ENCODE results near the gene DNAH8.

DNA sequence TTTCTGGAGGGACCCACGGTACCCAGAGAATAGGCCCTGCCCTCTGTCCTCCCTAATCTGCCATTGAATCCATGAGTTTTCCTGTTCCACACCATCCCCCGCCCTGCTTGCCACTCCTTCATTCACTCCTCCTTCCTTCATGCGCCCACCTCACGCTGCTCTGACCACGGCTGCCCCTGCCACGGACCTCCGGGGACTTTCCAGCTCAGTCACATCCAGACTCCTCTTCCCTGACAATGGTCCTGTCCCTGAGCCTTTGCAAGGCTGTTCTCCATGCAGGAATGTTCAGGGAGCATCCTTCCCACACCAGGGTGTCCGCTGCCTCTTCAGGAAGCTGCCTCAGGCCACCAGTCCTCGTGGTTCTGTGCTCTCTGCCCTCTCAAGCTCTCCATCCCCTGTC, 359.4 kb downstream of the DNAH8 start:
- TF ChIP-seq, protein P1, sequence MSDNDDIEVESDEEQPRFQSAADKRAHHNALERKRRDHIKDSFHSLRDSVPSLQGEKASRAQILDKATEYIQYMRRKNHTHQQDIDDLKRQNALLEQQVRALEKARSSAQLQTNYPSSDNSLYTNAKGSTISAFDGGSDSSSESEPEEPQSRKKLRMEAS (IDR thresholded peaks at IDR 0.05) = no peak
- TF ChIP-seq, protein P2, sequence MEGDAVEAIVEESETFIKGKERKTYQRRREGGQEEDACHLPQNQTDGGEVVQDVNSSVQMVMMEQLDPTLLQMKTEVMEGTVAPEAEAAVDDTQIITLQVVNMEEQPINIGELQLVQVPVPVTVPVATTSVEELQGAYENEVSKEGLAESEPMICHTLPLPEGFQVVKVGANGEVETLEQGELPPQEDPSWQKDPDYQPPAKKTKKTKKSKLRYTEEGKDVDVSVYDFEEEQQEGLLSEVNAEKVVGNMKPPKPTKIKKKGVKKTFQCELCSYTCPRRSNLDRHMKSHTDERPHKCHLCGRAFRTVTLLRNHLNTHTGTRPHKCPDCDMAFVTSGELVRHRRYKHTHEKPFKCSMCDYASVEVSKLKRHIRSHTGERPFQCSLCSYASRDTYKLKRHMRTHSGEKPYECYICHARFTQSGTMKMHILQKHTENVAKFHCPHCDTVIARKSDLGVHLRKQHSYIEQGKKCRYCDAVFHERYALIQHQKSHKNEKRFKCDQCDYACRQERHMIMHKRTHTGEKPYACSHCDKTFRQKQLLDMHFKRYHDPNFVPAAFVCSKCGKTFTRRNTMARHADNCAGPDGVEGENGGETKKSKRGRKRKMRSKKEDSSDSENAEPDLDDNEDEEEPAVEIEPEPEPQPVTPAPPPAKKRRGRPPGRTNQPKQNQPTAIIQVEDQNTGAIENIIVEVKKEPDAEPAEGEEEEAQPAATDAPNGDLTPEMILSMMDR (IDR thresholded peaks at IDR 0.05 in 2 of 3, conservative IDR thresholded peaks at IDR 0.05 in 1 of 3; ENCODE audit: borderline replicate concordance in 1 of 3, insufficient read depth in 1 of 3, low read depth in 2 of 3, low read length in 2 of 3) = no peak
- TF ChIP-seq POLR2AphosphoS5 (IDR thresholded peaks at IDR 0.05; ENCODE audit: low read depth, low read length) = no peak
- TF ChIP-seq CBX3 (IDR thresholded peaks at IDR 0.05; ENCODE audit: low read depth) = no peak
- TF ChIP-seq TCF7L2 (IDR thresholded peaks at IDR 0.05; ENCODE audit: borderline replicate concordance, extremely low read depth, insufficient read depth, insufficient read length) = no peak
- TF ChIP-seq, protein P3, sequence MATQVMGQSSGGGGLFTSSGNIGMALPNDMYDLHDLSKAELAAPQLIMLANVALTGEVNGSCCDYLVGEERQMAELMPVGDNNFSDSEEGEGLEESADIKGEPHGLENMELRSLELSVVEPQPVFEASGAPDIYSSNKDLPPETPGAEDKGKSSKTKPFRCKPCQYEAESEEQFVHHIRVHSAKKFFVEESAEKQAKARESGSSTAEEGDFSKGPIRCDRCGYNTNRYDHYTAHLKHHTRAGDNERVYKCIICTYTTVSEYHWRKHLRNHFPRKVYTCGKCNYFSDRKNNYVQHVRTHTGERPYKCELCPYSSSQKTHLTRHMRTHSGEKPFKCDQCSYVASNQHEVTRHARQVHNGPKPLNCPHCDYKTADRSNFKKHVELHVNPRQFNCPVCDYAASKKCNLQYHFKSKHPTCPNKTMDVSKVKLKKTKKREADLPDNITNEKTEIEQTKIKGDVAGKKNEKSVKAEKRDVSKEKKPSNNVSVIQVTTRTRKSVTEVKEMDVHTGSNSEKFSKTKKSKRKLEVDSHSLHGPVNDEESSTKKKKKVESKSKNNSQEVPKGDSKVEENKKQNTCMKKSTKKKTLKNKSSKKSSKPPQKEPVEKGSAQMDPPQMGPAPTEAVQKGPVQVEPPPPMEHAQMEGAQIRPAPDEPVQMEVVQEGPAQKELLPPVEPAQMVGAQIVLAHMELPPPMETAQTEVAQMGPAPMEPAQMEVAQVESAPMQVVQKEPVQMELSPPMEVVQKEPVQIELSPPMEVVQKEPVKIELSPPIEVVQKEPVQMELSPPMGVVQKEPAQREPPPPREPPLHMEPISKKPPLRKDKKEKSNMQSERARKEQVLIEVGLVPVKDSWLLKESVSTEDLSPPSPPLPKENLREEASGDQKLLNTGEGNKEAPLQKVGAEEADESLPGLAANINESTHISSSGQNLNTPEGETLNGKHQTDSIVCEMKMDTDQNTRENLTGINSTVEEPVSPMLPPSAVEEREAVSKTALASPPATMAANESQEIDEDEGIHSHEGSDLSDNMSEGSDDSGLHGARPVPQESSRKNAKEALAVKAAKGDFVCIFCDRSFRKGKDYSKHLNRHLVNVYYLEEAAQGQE (IDR thresholded peaks at IDR 0.05; ENCODE audit: low read depth) = no peak
- TF ChIP-seq YY1 (IDR thresholded peaks at IDR 0.05; ENCODE audit: extremely low read depth, insufficient replicate concordance, low read depth, low read length) = no peak
